Activated naive CD4-positive, alpha-beta T cell treated with anti-CD3 and anti-CD28 coated beads, Interleukin-2, amount 10 ng/mL, durations not matched to agents 5 hours and 36 hours (primary cell): ENCODE measurements around the gene IL1RAPL2. TPM values are rescaled to one million over a fixed set of nuclear protein-coding genes. Genes with fewer than 3 reads are reported as not detected.

Experiments
- total RNA-seq, 2 experiments: library from RNA; stranded (reverse); gene quantifications; one replicate each; pipeline ENCODE4 v1.2.3, GENCODE V29; 2021

The IL1RAPL2 gene
- total RNA-seq: not detected

GRCh38 chrX:104565791-104566680 lies at the start of gene IL1RAPL2:
Gene IL1RAPL2, plus strand, starts transcription at chrX:104566199.

GRCh38 chrX:105220636-105221035 lies 654.6 kb downstream of the IL1RAPL2 start, which contains the start of gene TEX13A:
Gene TEX13A, minus strand, starts transcription at chrX:105220694. Its CDS starts 297 bp downstream, at chrX:105220397.

